HG03025 (cell line): ENCODE data around the gene EFCAB7.
"Not testable (repeated sequence)": the region's sequence is repeated elsewhere in the genome, so short reads cannot be mapped to it uniquely, and the experiment has no call there.

Experiments
- ATAC-seq: cut with Tn5 transposase; IDR thresholded peaks from one replicate; pipeline ENCODE4 v1.9.1; 2021; ENCODE audit warnings: mild to moderate bottlenecking, moderate library complexity; ENCODE audit not compliant: unreplicated experiment, low FRiP score

The EFCAB7 gene

DNA sequence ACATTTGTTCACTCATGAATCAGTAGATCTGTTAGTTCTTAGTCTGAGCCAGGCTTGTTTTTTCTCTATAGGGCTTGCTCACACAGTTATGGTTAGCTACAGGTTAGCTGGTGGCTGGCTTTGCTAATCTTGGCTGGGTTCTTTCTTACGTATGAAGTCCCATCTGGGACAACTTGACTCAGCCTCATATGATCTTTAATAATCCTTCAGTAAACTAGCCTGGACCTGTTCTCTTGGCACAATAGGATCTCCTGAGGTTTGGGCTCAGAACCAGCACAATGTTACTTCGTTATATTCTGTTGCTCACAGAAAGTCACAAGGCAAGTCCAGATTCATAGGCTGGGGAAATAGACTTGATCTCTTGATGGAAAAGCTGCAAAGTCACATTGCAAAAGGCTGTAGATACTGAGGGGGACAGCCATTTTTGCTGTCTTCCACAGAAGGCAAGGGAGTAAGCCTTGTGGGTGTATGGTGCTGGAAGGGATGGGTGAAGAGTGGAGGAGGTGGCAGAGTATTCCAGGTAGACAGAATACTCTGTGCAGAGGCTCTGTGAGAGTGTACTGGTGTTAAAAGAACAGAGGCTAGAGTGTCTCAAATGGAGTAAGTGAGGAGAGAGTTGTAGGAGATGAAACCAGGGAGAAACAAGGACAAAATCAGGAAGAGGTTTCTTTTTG, 24.4 kb downstream of the EFCAB7 start:
- no peak for ATAC-seq

DNA sequence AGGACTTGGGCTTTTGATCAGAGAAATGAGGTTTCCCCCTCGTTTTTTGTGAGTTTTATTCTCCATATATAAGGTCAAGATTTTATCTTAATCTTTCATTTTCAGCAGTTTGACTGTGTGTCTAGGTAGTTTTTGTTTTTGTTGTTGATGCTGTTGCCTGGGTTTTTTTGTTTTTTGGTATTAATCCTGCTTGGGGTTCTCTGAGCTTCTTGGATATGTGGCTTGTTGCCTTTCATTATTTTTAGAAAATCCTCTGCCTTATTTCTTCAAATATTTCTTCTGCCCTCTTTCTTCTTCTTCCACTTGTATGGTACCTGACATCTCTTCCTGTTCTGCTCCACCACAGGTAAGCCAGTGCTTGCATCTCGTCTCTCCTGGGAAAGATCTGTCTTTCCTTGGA, 25.0 kb downstream of the EFCAB7 start:
- no peak for ATAC-seq

DNA sequence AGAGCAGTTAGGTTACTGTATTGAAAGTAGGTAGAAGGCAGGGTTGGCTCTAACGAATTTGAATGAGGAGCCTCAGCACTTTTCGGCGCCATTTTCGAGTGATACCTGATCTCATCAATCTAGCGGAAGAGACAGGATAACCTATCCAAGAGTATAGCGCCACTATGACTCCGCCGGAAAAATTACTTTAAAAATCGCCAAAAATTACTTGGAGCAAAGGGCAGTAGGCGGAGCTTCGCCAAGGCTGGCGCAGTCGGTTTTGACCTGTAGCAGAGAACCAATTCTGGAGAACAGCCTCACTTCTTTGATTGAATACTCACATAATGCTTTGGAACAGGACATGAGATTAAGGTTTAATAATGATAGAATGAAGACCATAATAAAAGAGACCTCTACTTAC, 25.6 kb downstream of the EFCAB7 start:
- no peak for ATAC-seq

DNA sequence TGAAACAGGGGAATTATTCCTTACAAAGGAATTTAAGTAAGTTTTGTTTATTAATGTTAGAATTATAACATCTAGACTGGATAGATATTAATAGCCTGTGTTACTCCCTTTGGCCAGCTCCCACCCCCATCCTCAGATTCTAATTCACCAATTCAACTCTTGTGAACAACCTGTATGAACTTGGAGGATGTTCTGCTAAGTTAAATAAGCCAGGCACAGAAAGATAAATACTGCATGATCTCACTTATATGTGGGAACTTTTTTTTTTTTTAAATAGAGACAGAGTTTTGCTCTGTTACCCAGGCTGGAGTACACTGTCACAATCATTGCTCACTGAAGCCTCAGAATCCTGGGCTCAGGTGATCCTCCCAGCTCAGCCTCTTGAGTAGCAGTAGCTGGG, 32.2 kb downstream of the EFCAB7 start:
- no peak for ATAC-seq

DNA sequence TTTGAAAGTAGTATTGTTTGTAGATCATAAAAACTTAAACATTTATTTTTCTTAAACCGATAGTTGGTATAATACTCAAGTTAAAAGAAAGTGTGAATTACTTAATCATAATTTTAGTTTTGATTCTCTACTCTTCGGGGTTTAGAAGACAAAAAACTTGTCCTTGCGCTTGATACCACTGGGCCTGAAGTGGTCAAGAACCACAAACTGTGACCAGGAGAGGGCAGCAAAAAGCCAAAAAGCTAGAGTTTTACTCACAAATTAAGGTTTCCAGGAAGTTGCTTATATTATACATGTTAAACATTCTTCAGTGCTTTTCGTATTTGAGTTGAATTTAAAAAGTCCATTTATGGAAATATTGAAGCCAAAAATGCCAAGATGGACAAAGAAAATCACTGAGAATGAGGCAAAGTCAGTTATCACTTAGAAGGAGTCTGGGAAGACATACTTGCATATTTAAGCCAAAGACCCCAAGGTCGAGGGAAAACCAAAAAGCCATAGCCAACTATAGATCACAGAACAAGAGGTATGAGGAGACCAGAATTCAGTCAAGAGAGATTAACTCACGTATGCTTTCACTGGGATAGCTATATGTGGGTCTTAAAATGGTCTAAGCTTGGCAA, 34.2 kb downstream of the EFCAB7 start:
- no peak for ATAC-seq

DNA sequence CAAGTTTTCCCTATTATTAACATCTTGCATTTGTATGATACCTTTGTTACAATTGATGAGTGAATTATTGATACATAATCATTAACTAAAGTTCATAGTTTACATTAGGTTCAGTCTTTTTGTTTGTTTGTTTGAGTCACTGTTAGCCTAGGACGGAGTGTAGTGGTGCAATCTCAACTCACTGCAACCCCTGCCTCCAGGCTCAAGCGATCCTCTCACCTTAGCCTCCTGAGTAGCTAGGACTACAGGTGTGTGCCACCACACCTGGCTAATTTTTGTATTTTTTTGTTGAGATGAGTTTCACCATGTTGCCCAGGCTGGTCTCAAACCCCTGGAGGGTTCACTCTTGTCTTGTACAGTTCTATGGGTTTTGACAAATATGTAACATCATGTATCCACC, 36.0 kb downstream of the EFCAB7 start:
- no peak for ATAC-seq

DNA sequence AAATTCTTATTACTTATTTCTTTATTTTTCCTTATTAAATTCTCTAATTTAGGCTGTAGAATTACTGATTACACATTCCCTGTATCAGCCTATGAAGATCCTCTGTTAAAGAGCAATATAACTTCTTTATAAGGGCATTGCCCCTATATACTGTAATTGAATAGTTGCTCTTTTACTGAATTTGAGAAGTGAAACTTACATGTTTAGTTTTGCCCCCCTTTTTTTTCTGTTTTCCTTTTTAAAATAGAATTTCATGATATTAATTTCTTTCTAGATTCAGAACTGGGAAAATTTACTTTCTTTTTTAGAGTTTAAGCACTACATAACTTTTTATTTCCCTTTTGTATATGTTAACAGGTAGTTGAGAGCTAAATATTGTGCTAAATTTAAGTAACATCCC, 40.4 kb downstream of the EFCAB7 start:
- no peak for ATAC-seq

DNA sequence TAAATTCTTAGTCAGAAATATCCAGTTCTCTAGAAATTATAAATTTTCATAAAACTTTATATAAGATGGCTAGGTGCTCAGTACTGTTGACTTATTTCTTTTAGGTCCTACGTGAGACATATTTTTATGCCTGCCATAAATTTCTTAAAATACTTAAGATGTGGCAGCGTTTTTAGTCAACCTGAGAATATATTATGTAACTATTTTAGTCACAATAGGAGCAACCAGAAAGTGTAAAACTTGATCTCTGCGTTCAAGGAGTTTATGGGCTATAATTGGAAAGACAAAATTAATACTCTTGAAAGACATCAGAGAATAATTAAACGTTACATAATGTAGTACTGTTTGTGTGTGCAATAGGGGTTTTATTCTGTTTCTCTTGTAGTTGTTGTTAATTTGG, 45.7 kb downstream of the EFCAB7 start:
- ATAC-seq = no peak

DNA sequence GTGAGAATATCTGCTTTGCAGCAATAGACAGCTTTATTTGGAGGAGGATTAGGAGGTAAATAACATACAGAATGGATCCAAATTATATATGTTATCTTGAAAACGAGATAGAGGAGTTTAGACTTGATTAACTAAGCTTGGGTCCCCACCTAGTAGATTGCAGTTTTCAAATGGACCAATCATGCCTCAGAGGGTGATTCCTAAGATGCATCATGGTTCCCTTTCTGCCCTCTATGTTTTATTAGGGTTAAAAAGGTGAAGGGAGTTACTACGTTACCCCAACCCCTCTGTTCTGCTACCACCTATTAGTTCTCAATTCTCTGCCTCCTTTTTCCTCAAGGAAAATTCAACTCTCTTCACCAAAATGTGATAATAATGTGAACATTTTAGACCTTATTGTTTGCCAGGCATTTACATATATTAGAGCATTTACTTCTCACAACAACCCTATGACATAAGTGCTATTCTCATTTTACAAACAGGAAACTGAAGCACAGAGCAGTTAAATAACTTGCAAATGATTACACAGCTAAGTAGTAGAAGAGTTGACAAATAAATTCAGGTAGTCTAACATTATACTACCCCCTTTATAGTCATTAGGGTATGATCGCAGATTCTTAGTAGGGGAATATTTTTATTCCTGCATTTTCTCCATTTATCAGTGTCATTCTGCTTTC, 46.5 kb downstream of the EFCAB7 start:
- no peak for ATAC-seq

DNA sequence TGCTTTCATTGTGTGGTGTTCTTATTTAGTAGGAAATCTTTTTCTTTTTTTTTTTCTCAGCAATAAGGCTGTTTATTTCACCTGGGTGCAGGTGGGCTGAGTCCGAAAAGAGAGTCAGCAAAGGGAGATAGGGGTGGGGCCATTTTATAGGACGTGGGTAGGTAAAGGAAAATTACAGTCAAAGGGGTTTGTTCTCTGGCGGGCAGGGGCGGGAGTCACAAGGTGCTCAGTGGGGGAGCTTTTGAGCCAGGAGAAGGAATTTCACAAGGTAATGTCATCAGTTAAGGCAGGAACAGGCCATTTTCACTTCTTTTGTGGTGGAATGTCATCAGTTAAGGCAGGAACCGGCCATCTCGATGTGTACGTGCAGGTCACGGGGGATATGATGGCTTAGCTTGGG, 49.4 kb downstream of the EFCAB7 start:
- ATAC-seq = not testable (repeated sequence)

DNA sequence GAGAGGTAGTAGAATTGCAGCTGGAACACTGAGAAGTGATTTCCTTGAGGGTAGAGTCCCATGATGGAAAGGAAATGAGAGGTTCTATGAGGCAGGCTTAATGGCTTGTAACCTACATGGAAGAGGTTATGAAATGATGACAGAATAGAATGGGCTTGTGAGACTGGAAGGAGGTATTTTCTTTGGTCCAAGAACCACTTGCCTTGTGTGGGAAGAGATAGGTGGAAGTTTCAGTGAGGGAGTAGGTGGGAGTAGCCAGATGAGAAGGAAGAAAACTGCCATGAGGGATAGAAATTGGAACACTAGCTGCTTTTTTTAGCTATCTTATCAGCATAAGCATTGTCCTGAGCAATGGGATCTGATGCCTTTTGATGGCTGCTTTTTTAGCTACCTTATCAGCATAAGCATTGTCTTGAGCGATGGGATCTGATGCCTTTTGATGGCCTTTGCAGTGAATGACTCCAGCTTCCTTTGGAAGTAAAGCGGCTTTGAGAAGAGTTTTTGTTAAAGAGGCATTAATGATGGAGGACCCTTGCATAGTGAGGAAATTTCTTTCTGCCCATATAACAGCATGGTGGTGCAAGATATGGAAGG, 51.0 kb downstream of the EFCAB7 start:
- ATAC-seq = not testable (repeated sequence)

DNA sequence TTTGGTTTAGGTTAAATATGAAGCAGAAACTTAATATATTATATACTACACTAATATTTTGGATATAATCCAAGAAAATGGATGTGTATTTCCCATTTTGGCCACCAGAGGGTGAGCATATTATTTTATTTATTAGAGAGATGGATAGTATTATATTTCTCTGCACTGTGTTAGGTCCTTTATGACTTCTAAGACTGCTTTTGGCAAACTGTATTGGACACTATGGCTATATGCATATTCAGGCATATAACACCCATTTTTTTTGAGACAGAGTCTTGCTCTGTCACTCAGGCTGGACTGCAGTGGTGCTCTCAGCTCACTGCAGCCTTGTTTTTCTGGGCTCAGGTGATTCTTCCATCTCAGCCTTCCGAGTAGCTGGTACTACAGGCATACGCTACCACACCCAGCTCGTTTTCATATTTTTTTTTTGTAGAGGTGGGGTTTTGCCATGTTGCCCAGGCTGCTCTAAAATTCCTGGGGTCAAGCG, 52.1 kb downstream of the EFCAB7 start:
- no peak for ATAC-seq

DNA sequence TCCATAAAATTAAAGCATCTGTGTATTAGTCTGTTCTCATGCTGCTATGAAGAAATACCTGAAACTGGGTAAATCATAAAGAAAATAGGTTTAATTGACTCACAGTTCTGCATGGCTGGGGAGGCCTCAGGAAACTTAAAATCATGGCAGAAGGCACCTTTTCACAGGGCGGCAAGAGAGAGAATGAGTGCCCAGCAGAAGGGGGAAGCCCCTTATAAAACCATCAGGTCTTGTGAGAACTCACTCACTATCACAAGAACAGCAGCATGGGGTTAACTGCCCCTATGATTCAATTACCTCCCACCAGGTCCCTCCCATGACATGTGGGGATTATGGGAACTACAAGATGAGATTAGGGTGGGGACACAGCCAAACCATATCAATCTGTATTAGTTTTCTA, 63.0 kb downstream of the EFCAB7 start:
- ATAC-seq = not testable (repeated sequence)

DNA sequence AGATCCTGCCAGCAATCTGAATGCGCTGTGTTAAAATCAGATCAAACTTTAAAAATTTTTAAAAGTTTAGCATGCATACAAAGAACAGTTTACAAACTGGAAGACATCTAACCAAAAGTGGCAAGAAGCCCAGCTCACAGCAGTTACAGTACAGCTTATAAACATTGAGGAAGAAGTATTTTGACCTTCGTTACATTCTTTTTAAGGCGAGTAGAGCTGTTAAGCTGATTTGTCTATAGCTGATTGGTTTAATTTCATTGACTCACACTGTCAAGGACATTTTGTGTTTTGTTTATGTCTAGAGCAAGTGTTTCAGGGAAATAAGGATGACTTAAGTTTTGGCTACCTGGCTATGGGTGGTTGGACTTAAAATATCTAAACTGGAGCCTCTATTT, 66.8 kb downstream of the EFCAB7 start:
- ATAC-seq = no peak

DNA sequence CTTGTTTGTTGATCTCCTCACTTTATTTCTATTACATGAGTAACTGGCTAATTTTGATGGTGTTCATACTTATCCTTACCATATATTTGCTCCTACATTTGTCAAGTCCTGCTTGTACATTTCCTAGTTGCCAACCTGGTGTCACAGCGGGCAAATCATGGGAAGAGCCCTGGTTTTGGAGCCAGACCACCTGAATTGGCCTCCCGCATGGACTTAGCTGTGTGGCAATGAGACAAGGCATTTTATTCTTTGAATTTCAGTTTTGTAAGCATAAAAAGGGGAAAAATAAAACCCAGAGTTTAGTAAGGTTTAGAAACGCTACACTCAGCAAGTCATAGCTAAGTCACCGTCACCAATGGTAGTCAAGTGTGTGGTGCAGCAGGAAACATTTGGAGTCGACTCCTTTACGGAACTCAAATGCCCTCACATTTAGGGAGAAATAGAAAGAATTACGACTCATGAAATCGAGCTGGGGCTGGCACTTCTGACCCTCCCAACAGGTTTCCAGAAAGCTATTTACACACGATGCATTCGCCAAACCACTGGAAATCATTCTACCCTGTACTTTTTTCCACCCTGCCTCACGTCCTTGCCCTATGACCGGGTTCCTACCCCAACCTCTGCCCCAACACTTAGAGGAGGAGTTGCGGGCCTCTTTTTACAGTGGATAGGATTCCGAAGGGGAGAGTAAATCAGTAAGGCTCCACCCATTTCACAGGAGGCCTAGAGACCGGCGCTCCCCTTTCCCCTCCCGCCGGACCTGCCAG, 69.4 kb downstream of the EFCAB7 start:
- ATAC-seq = no peak

DNA sequence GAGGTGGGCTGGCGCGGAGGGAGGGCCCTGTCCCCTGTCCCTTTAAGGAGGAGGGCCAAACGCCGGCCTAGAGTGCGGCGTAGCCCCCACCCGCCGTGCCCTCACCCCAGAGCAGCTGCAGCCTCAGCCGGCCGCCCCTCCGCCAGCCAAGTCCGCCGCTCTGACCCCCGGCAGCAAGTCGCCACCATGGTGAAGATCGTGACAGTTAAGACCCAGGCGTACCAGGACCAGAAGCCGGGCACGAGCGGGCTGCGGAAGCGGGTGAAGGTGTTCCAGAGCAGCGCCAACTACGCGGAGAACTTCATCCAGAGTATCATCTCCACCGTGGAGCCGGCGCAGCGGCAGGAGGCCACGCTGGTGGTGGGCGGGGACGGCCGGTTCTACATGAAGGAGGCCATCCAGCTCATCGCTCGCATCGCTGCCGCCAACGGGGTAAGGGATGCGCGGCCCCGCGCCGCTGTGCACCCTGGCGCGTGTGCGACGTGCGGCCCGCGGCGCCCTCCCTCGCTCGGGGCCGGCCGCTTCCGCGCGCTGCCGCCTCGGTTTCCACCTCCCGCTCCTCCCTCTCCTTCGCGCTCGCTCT, 70.1 kb downstream of the EFCAB7 start, which contains the start of gene PGM1:
Gene PGM1, plus strand, starts transcription at position 109 of the 583 bp plus-strand sequence. Its CDS starts 78 bp downstream, at position 187.
- ATAC-seq = peak; percentile 78

DNA sequence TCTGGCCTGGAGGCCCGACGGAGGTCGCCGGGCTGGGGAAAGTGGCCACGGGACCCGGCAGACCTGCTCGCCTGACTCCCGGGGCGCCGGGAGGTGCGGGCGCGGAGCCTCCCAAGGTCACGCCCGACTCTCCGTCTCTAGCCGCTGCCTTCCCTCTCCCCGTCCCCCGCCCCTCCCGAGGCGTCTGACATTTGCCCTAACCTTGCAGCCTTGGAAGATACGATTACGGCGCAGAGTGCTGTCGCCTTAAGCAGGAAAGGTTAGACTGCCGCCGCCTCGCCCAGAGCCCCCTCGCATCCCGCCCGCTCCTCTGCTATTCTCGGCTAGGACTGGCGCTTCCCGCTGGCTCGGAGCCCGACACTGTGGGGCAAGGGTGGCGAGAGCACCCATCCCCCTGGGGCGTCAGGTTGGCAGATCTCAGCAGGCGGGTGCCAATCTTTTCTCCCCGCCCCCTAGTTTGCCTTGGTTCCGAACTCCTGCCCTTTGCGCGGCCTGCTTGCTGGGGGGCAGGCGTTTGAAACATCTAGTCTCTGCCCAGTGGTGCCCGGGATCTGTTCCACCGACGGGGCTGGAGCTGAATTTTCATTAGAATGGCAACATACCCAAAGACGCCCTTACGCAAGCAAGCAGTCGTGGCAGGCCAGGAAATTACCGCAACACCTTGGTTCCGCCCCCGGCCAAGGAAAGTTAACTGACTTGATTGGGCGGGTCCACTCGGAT, 70.7 kb downstream of the EFCAB7 start:
- ATAC-seq = peak; percentile 50

DNA sequence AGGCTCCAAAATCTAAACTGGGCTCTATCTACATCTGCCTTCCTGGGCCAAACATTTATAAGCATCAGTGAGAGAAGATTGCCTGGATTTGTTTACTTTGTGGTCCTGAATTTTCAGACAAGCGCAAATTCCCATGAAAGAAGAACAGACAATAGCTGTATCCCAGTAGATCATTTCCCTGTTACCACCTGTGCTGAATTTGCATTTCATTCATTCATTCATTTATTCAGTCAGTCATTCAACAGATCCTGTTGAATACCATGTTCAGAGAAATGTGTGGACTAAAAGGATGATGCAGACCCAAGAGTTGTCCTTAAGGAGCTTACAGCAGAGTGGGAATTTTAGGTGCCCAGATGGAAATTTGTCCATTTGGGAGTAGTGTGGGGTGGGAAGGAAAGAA, 72.1 kb downstream of the EFCAB7 start:
- no peak for ATAC-seq

DNA sequence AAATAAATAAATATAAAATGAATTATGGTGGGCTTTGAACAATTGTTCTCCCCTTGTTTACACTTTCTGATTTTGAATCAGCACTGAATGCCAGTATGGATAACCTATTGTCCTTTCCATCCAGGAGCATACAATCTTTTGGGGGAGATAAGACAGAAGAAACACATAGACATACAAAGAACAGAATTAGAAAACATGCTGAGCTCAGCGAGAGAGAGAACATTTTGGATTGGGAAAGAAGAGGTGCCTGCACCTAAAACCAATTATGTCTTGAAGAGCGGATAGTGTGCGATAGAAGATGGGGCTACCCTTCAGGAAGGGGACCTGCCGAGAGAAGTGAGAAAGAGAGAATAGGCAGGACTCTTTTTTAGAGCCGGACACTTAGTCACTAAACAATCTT, 76.5 kb downstream of the EFCAB7 start:
- no peak for ATAC-seq

DNA sequence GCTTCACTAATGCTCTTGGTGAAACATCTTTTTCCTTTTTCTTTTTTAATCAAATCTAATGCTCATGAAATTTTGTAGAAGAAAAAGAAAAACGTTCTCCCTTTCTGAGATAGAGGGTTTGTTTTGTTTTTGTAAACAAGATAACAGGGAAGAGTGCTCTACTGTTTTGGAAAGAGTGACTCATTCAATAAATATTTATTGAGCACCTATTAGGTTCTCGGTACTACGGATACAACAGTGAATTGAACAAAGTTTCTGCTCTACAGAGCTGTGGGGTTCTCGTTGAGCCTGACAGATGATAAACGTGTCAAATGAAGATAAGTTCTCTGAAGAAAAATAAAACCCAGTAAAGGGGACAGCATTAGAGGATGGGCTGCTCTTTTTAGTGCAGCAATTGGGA, 76.9 kb downstream of the EFCAB7 start:
- no peak for ATAC-seq
